Sciatic nerve (tissue), 2 donors: ENCODE results near the gene URB1. TPM values are rescaled to one million over a fixed set of nuclear protein-coding genes. Genes with fewer than 3 reads are reported as not detected.
A peak's percentile ranks its signal among the peaks of the same experiment; 100 is the strongest.
"Not testable (repeated sequence)": the region's sequence is repeated elsewhere in the genome, so short reads cannot be mapped to it uniquely, and the experiment has no call there.

ENCODE experiments used
- ATAC-seq: fragments of 200-7000 bp; cut with Tn5 transposase; one replicate; pipeline ENCODE4 v1.9.1; 2020; ENCODE audit warnings: mild to moderate bottlenecking, moderate library complexity
- DNase-seq: peaks from one replicate; pipeline ENCODE4 v3.0.0-alpha.2; 2020; ENCODE audit warnings: low spot score
- intact Hi-C: fragments of 100-400 bp; cut with DNase I; formaldehyde crosslinking; loops from one replicate; pipeline ENCODE4 v1.14.2; 2022
- total RNA-seq: library from RNA; stranded (reverse); fragmentation: NEBNext Ultra II Directional; extraction: Animal tissue kit (Norgen Biotek cat#: 25700); gene quantifications from one replicate; pipeline ENCODE4 v1.2.1, GENCODE V29; 2021
- donor health status: DM: no; HTN: no; CAD: no.
- donor health status: DM: no; HTN: no; CAD: no.

Gene URB1
- total RNA-seq, 1 donor from 2014 or later: 30.4 TPM

DNA sequence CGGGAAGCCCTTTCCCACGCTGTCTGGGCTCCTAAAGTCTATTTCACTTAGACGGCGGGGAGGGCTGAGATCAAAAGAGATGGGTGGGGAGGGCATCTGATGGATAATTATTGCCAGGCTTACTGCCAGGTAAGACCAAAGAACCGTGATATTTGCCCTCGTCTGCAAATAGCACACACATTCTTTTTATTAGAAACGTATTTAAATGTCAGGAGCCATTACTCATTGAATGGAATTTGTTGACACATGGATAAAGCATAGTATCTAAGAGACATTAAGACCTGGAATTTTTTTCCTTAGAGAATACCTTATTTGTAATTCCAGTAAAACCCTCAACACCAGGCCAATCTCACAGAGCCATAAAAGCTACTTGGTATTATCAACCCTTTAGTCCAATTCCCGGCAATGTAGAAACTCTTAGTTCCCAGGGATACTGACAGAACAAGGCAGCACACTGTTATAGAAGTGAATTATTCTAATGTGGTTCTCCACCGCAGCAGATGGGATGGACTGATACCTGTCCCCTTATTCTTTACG lies 10.6 kb downstream of the URB1 start:
- DNase-seq (no peak), ATAC-seq (no peak)
- intact Hi-C loops: no loop called here

DNA sequence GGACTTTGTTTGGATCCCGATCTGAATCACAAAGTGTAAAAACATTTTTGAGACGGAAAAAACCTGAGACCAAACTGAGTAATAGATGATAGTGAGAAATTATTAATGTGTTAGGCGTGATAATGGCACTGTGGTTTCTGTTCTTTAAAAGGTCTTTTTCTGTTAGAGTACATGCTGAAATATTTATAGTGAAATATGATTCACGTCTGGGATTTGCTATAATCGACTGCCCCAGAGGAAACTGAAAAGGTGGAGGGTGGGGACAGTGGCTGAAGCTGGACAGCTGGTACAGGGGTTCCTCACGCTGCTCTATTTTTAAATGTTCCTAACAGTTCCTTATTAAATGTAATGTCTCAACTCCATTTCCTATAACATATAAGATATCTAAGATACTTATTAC lies 11.2 kb downstream of the URB1 start:
- intact Hi-C loops: no loop called here
- DNase-seq (no peak), ATAC-seq (no peak)

DNA sequence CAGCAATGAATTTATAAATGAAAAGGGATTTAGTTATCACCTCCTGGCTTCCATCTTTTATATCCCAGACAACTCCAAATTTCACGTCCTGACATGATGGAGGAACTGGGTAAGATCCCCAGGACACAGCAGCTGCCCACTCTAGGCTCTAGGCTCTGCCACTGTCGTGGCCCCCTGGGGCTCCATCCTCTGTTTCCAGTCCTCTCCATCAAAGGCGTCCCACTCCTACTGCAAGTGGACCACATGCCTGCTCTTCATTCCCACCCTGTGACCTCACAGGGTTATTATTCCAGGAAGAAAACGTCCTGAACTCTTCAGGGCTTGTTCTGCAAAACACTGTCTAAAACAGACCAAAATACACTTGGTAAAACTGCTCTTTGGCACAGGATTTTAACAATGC lies 11.9 kb downstream of the URB1 start:
- DNase-seq (no peak), ATAC-seq (peak; percentile 61)
- intact Hi-C loops: no loop called here

DNA sequence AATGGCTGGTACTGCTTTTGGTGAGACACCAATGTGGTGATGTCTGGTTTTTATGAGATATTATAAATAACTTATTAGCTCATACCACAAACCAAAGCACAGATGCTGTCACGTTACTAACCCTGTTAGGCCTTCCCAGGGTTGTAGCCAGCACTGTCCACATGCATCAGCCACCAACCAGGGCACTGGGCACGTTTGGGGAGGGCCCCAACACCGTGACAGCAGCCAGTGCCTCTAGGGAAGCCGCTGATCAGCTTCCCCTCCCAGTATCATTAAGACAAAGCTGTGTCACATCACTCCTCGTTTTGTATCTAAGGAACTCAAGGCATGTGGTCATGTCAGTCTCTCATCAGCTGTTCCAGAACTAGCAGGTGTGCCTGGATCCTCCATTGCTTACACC lies 13.9 kb downstream of the URB1 start:
- ATAC-seq (no peak), DNase-seq (no peak)
- intact Hi-C loops: no loop called here

DNA sequence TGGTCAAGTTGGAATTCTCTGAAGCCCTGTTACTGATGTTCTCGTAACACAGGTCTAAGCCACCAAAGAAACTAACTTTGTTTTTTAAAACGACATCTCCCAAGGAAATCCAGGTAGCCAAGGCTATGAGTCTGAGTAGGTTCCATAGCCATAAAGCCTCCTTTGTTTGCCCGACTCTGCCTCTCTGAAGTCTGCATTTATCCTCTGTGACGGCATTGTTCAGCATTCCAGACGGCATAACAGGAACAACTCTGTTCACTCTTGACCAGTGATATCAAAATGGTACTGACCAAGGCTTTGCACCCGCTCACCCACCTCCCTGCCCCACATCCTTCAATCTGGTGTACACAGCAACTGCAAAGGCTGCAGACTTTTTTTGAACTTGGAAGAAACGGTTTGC lies 14.8 kb downstream of the URB1 start:
- intact Hi-C loops: no loop called here
- ATAC-seq: peak; percentile 27
- no peak for DNase-seq

DNA sequence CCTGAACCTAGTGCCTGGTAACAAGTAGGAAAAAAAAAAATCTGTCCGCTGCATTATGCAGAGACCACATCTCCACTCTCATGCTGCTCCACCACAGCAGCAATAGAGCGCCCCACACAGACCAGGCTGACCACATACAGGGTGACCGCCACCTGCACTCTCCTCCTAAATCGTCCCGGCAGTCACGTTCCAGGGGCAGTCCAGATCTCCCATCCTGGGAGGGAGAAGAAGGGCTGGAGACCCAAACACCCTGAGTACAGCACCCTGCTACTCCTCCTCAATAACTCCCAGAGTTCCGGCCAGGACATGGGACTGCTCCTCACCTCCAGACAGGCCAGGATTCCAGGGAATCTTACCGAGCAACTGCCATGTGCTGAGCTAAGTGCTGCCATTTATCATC lies 15.3 kb downstream of the URB1 start:
- intact Hi-C loops: no loop called here
- ATAC-seq (no peak), DNase-seq (no peak)

DNA sequence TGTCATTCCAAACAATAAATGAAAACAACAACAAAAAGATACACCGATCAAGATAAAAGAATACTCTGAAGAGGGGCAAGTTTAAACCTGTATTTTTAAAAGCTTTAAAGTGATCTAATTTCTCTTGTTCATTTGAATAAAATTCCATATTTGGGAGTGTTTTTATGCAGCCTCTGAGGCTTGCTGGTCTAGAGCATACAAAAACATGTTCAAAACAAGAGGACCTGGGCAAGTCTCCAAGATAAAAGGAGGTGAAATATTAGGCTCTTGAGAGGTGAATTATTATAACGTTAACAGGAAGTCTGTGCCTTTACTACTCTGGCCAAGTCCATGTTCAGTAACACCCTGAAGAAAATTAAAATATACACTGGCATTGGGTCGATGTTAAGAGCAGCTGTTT lies 20.1 kb downstream of the URB1 start:
- DNase-seq (no peak), ATAC-seq (peak; percentile 77)
- intact Hi-C loops: no loop called here

DNA sequence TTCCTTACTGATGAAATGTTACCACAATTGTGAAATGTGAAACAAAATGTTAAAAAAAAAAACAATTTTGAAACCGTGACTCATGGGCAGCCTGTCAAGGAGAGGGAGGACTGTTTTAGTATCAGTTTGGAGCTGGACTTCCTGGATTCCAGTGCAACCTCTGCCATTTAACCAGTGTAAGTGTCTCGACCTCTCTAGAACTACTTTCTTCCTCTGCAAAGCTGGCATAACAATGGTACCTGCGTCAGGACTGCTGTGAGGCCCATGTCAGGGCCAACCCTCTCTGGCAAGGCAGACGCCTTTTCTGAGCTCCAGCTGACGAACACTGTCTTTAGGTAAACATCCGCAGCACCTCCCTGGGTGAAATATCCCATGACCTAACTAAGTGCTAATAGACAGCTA lies 20.9 kb downstream of the URB1 start:
- DNase-seq (no peak), ATAC-seq (peak; percentile 91)
- intact Hi-C loops: no loop called here

DNA sequence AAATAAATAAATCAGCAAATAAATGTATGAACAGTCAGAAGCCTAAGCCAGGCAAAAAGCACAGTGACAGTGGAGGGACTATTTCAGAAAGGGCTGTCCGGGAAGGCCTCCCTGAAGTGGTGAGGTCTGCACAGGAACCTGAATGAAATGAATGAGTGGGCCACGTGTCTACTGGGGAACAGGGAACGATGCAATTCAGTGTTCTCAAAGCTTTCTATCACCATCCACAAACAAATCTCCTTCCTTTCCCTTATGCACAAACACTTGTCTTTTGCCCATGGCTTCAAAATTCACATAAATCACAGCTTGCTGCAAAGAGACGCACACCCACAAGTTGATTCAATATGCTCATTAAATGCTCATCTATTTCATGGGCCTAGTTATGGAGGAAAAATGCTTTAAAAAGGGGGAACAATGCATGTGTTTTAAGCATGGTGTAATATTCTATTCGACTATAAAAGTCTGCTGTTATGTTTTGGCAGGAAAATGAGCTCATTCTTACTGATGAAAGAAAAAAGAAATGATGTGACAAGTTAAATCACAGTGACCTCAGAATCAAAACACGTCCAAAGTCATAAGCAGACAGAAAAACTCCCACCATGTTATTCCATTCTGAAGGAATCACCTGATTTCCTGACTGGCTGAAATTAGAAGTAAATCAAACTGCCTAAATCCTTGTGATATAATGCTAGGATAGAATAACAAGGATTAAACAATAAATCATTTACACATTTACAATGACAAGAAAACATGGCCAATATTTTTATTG lies 21.6 kb downstream of the URB1 start:
- no peak for DNase-seq
- no peak for ATAC-seq
- intact Hi-C loops: no loop called here

DNA sequence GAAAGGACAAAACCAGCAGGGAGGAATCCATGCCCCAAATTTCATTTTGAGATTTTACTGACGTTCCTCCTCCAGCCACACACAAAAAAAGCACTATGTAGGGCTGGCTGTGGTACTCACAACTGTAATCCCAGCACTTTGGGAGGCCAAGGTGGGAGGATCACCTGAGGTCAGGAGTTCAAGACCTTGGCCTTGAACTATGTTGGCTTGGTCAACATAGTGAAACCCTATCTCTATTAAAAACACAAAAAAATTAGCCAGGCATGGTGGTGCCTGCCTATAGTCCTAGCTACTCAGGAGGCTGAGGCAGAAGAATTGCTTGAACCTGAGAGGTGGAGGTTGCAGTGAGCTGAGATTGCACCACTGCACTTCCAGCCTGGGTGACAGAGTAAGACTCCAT lies 23.9 kb downstream of the URB1 start:
- intact Hi-C loops, DNase-seq, ATAC-seq: not testable (repeated sequence)

DNA sequence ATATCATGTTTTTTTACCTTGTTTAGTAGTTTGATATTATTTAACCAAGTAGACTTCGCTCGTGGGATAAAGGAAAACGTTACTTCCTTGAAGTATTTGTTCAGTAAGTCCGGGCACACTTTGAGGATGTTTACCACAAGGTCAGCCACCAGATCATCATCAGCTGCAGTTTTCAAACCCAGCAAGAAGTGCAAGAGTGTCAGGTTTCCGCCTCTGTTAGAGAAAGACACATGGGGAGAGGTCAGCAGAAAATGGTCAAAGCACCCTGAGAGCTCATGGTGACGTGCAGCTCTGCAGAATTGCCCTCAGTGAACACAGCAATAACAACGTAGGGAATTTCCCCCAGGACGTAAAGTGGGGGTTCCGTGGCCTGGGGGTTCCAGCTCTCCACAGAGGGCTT lies 24.4 kb downstream of the URB1 start:
- intact Hi-C loops: no loop called here
- no peak for ATAC-seq
- no peak for DNase-seq

DNA sequence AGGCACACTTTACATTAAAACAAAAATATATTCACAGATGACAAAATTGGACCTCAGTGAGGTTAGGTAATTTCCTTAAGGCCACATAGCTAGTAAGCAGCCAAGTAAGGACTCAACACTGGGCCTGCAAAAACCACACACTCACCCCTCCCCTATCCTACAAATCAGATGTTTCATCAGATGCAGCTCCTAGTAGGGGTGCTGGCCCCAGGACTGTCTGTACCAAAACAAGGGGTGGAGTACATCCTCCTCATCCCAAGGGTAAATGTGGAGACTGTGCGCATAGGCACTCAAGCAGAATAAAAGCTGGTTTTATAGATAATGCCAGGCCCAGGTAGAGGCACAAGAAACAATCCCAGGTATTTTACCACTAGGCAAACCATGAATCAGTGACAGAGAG lies 25.7 kb downstream of the URB1 start:
- intact Hi-C loops: no loop called here
- no peak for DNase-seq
- no peak for ATAC-seq

DNA sequence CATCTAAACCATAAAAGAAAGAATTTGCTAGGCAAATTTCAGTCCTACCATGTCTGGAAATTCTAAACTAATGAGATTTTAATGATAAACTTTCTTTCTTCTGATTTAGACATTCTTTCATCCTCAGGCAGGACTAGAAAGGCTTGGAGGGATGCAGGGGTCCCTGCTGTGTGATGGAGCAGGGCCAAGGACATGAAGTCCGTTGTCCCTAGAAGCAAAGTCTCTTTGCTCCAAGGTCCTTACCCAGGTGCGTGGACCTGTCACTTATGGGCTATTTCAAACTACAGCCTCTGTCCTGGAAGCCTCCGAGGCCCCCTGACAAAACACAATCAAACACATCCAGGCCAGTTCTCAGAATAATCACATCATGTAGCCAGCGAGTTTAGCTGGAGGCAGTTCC lies 26.6 kb downstream of the URB1 start:
- ATAC-seq (no peak), DNase-seq (no peak)
- intact Hi-C loops: no loop called here

DNA sequence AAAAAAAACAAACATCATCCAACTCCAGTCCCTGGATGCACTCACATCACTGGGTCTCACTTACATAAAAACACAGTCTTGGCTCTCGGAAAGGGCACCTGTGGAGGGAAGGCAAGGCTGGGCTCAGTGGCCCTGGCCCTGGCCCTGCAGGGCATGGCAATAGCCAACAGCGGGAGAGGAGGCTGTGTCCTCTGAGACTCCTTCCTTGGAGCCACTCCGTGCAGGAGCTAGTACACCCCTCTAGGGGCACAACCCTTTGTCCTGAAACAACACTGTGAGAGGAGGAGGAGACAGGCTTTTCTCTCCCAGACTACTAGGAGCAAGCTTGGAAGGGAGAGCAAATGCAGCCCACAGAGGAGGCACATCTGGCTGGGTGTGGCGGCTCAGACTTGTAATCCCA lies 28.0 kb downstream of the URB1 start:
- no peak for DNase-seq
- peak; percentile 80 for ATAC-seq
- intact Hi-C loops: no loop called here

DNA sequence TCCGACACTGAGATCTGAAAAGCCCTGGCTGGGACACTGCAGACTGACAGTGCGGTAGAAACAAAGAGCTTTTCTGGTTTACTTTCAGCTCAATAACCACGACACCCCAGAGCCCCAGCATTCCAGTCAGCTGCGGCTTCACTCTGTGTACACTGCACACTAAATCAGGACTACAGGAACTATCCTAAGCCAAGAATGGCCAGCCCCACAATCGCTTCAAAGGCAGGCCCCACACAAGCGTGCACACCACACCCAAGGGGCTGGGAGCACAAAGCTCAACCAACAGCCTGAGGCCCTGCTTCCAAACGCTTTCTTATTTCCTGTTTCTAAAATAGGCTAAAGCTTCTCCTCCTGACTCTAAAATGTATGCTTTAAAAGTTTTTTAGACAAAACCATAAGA lies 28.4 kb downstream of the URB1 start:
- intact Hi-C loops: no loop called here
- DNase-seq: no peak
- peak; percentile 92 for ATAC-seq

DNA sequence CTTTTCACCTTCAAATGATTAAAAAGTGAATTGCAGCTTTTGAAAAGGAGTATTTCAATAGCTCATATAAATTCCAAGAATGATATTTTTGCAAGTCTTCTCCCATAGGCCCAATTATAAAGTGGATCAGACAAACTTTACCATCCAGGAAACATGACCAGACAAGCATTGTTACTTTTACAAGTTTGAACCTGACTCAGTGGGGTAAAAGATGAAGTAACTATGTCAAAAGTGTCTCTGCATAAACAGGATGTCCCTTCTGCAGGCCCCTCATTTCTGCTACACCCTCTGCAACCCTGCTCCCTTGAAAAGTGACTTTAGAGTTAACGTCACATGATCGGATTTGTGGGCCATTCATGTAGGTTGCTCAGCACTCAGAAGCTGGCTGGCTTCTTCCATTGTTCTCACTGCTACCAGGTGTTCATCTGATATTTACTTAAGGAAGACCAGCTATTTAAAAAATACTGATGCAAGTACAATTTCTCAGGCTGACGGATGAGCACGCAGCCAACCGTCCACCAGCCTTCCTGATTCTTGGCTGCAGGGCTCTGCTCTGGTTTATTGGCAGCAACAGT lies 32.3 kb downstream of the URB1 start:
- DNase-seq: no peak
- intact Hi-C loops: no loop called here
- no peak for ATAC-seq

DNA sequence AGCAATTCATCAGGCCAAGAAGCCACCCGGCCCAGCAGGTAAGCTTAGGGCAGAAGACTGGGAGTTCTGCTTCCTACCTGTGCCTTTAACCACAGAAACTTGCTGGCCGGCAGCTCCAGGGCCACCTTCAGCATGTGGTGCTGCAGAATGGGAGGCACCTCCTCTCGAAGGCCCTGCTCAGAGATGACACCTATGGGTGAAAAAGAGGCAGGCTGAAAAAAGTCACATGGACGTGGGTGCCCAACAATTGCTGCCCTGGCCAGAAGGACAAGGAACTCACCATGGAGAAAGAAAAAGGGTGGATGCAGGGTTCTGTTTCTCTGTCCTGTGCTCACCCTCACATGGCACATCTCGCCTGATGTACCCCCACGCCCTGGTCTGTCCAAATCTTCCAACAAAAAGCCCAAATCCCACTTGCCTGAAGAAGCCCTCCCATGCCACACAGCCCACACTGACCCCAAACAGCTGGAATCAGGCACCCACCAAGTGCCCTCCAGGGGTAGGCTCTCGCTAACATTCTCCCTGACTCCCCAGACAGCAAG lies 33.0 kb downstream of the URB1 start:
- ATAC-seq (no peak), DNase-seq (no peak)
- intact Hi-C loops: no loop called here

DNA sequence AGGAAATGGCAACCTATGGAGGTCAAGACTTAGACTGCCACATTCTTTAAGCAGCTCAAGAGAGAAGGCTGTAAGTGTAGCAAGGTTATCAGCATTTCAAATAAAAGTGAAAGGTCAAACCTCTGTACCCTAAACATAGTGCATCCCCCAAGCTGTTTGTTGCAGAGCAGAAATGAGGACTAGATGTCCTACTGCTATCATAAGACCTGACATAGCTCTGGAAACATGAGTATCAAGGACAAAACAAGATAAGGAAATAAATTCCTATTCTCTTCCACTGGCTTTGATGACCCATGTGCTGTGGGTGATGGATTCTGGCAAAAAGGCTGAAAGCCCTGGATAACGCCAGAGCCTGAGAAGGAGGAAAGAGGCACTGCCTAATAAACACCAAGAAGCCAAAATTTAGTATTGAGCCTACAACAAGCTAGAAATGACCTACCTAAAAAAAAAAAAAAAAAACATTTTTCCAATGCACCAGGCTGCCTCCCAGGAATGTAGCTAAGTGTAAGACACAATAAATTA lies 35.9 kb downstream of the URB1 start:
- no peak for DNase-seq
- intact Hi-C loops: no loop called here
- no peak for ATAC-seq

DNA sequence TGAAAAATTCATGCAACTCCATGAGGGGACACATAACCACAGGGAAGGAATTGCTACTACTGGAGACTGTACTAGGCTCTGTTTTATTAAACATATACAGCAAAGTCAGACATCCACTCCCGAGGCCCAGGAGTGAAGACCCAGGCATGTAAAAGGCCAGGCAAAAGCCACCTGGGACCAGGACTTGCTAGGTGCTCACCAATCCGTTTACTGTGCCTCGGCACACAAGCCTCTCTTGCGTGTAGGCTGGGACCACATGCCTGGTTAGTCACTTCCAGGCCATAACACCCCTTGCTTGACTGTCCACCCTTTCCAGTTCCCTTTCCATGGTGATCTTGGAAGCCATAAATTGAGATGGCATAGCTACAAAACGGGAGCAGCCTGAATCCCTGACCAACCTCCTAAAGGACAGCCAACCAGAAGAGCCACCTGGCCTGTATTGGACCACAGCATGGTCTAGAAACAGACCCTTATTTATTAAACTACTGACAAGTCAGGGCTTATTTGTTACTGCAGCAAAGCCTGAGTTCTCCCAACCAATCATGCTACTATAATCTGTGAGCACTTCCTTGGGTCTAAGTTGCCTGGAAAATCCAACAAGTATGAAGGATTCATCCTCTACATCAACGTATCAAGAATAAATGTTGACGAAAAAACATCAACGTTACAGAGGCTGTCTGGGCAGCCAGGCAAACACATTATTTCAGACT lies 39.7 kb downstream of the URB1 start:
- no peak for ATAC-seq
- DNase-seq: no peak
- intact Hi-C loops: no loop called here

DNA sequence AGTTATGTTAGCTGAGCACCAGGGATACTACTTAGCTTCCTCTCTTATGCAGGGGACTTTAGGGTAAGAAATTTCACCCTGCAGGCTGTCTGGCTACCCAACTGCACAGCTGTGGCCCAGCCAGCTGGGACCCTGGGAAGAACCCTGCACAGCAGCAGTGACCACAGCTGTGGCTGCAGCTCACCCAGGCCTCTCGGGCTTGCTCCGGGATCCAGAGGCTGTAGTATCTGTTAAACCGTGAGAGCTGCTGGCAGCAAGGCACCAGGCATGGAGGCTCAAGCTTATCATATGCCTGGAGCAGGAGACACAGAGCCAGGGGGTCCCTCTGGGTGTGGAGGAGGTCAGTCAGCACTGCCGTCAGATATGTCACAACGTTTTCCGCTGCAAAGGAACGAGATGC lies 40.3 kb downstream of the URB1 start:
- intact Hi-C loops: no loop called here
- DNase-seq (no peak), ATAC-seq (no peak)
